GM18517 (cell line): ENCODE results near the gene CTNNA2.

Experiments used
- ATAC-seq: cut with Tn5 transposase; IDR thresholded peaks from one replicate; pipeline ENCODE4 v1.9.1; 2021; ENCODE audit warnings: mild to moderate bottlenecking, moderate library complexity; ENCODE audit not compliant: unreplicated experiment

Gene CTNNA2

GRCh38 chr2:80519121-80519643 is 1006.3 kb downstream of the CTNNA2 start:
- ATAC-seq, result no peak

- no peak for ATAC-seq
Observed at GRCh38 chr2:80519699-80520291, 1006.9 kb downstream of the CTNNA2 start.

- ATAC-seq, result no peak
Observed at GRCh38 chr2:80525152-80525551, 1012.3 kb downstream of the CTNNA2 start.

- no peak for ATAC-seq
Observed at GRCh38 chr2:80527119-80527518, 1014.3 kb downstream of the CTNNA2 start.

GRCh38 chr2:80529466-80530165 is 1016.8 kb downstream of the CTNNA2 start:
- ATAC-seq, result no peak

GRCh38 chr2:80530442-80531064 is 1017.7 kb downstream of the CTNNA2 start:
- no peak for ATAC-seq

GRCh38 chr2:80531319-80531718 is 1018.5 kb downstream of the CTNNA2 start:
- ATAC-seq, result no peak

GRCh38 chr2:80545420-80546210 is 1032.8 kb downstream of the CTNNA2 start:
- no peak for ATAC-seq

- ATAC-seq, result no peak
Observed at GRCh38 chr2:80546766-80547165, 1033.9 kb downstream of the CTNNA2 start.

GRCh38 chr2:80547344-80547743 is 1034.5 kb downstream of the CTNNA2 start:
- ATAC-seq, result no peak

GRCh38 chr2:80548469-80548868 is 1035.6 kb downstream of the CTNNA2 start:
- no peak for ATAC-seq

GRCh38 chr2:80549901-80550300 is 1037.0 kb downstream of the CTNNA2 start:
- ATAC-seq, result no peak

GRCh38 chr2:80560326-80560725 is 1047.5 kb downstream of the CTNNA2 start:
- ATAC-seq, result no peak

GRCh38 chr2:80568011-80568410 is 1055.2 kb downstream of the CTNNA2 start:
- ATAC-seq, result no peak

GRCh38 chr2:80573167-80573566 is 1060.3 kb downstream of the CTNNA2 start:
- ATAC-seq, result no peak

- ATAC-seq, result no peak
Observed at GRCh38 chr2:80573950-80574349, 1061.1 kb downstream of the CTNNA2 start.

- ATAC-seq, result no peak
Observed at GRCh38 chr2:80579756-80580155, 1066.9 kb downstream of the CTNNA2 start.

- no peak for ATAC-seq
Observed at GRCh38 chr2:80591233-80591632, 1078.4 kb downstream of the CTNNA2 start.

- no peak for ATAC-seq
Observed at GRCh38 chr2:80592106-80592505, 1079.3 kb downstream of the CTNNA2 start.

- ATAC-seq, result no peak
Observed at GRCh38 chr2:80610108-80610507, 1097.3 kb downstream of the CTNNA2 start.

- no peak for ATAC-seq
Observed at GRCh38 chr2:80621656-80622055, 1108.8 kb downstream of the CTNNA2 start.
